RWPE1 (cell line): ENCODE measurements around the gene ZNF592.
"Not testable (repeated sequence)": the region's sequence is repeated elsewhere in the genome, so short reads cannot be mapped to it uniquely, and the experiment has no call there.

ENCODE experiments used
- CTCF ChIA-PET: fragments of 350-600 bp; sonication (Branson Sonifier 250); formaldehyde crosslinking; extraction: SDS; loops from one replicate; lab custom pipeline; 2021; lab: Yijun Ruan, JAX
- POLR2A ChIA-PET: fragments of 400-600 bp; formaldehyde crosslinking; extraction: SDS; loops from one replicate; lab custom pipeline; 2020; ENCODE audit warnings: antibody characterized with exemption; ENCODE audit not compliant: low non-redundant PET; lab: Yijun Ruan, JAX
- DNase-seq: peaks from one replicate; pipeline ENCODE4 v3.0.0; 2012; ENCODE audit warnings: low spot score
- H3K27ac ChIP-seq: fragments of 450-650 bp; 2 replicates; pipeline ENCODE4 v1.5.1; 2017
- CTCF ChIP-seq: fragments of 450-650 bp; conservative IDR thresholded peaks from 2 replicates; pipeline ENCODE4 v1.5.1; 2017; ENCODE audit warnings: low read depth, mild to moderate bottlenecking

Gene ZNF592

GRCh38 chr15:84747416-84748273 is 747 bp upstream of the ZNF592 start:
- peak overlapping the region; percentile 98 for H3K27ac ChIP-seq
- DNase-seq, result peak; percentile 68
- no peak for TF ChIP-seq CTCF
- ChIA-PET CTCF (interaction anchor here (0.6 to 1.2 kb wide), 3 partner anchors 73 to 296 kb away, joined by 3 to 5 read pairs (median 3); no protein-coding TSS in a partner anchor), POLR2A (interaction anchor here (0.6 to 1.2 kb wide), 2 partner anchors 11 to 32 kb away, joined by 3 to 4 read pairs; partner anchors contain the start of gene SEC11A)

- no peak for TF ChIP-seq CTCF
- POLR2A ChIA-PET, result no interaction called here
- CTCF ChIA-PET, result interaction anchor here (0.6 to 0.7 kb wide), 5 partner anchors 15 to 194 kb away, joined by 3 to 5 read pairs (median 4); partner anchors contain the start of genes NMB and SEC11A
- peak; percentile 18 for DNase-seq
- peak overlapping the region; percentile 98 for H3K27ac ChIP-seq
Measured at GRCh38 chr15:84749111-84749991, 959 bp downstream of the ZNF592 start.

GRCh38 chr15:84750583-84751092 is 2.2 kb downstream of the ZNF592 start:
- DNase-seq, result no peak
- CTCF ChIA-PET, result interaction anchor here (0.6 kb wide), 1 partner anchor 17 kb away, joined by 5 read pairs; no protein-coding TSS in a partner anchor
- no peak for TF ChIP-seq CTCF
- no peak overlapping the region for H3K27ac ChIP-seq
- POLR2A ChIA-PET, result no interaction called here

GRCh38 chr15:84751721-84752120 is 3.3 kb downstream of the ZNF592 start:
- POLR2A ChIA-PET, result interaction anchor here (0.6 kb wide), 2 partner anchors 30 to 237 kb away, joined by 3 read pairs; no protein-coding TSS in a partner anchor
- DNase-seq, H3K27ac ChIP-seq, CTCF ChIA-PET: not testable (repeated sequence)

- POLR2A ChIA-PET, result no interaction called here
- H3K27ac ChIP-seq, result no peak overlapping the region
- no peak for DNase-seq
- CTCF ChIA-PET, result interaction anchor here (0.9 kb wide), 1 partner anchor 176 kb away, joined by 3 read pairs; no protein-coding TSS in a partner anchor
- no peak for TF ChIP-seq CTCF
Measured at GRCh38 chr15:84752195-84752594, 3.8 kb downstream of the ZNF592 start.

- no peak for TF ChIP-seq CTCF
- DNase-seq, result no peak
- ChIA-PET POLR2A (no interaction called here), CTCF (interaction anchor here (0.9 kb wide), 1 partner anchor 175 kb away, joined by 3 read pairs; no protein-coding TSS in a partner anchor)
- no peak overlapping the region for H3K27ac ChIP-seq
Measured at GRCh38 chr15:84752700-84753099, 4.3 kb downstream of the ZNF592 start.

- POLR2A ChIA-PET, H3K27ac ChIP-seq, DNase-seq, CTCF ChIA-PET: not testable (repeated sequence)
Measured at GRCh38 chr15:84754889-84755288, 6.5 kb downstream of the ZNF592 start.
